Fibroblast of villous mesenchyme (primary cell): Measurements from ENCODE around the gene FAM163B. TPM values are rescaled to one million over a fixed set of nuclear protein-coding genes. Genes with fewer than 3 reads are reported as not detected.

ENCODE experiments used
- DNase-seq: peaks from one replicate; pipeline ENCODE4 v3.0.0-alpha.2; 2010; ENCODE audit warnings: low read depth
- H3K4me3 ChIP-seq: 2 replicates; pipeline ENCODE4 v1.5.1; 2011; ENCODE audit warnings: low read depth, mild to moderate bottlenecking, low read length
- CTCF ChIP-seq: IDR thresholded peaks from 2 replicates; pipeline ENCODE4 v1.5.1; 2012; ENCODE audit warnings: low read depth, mild to moderate bottlenecking, low read length; ENCODE audit not compliant: insufficient read depth
- total RNA-seq: library from RNA; depleted of rRNA; stranded (reverse); fragments of >200 nt; gene quantifications from 2 replicates; pipeline ENCODE4 v1.2.3, GENCODE V29; 2012

FAM163B gene
- total RNA-seq, 1 donor: not detected

GRCh38 chr9:133650026-133650425, 40.8 kb upstream of the FAM163B start:
- TF ChIP-seq CTCF: no peak
- DNase-seq: no peak

GRCh38 chr9:133649194-133649593, 40.0 kb upstream of the FAM163B start:
- DNase-seq: no peak
- no peak for TF ChIP-seq CTCF
- H3K4me3 ChIP-seq: no peak overlapping the region

More at GRCh38 chr9:133650026-133650425, 40.8 kb upstream of the FAM163B start:
- H3K4me3 ChIP-seq: no peak overlapping the region

- TF ChIP-seq CTCF: no peak
- DNase-seq: no peak
- H3K4me3 ChIP-seq: no peak overlapping the region
Measured at GRCh38 chr9:133647765-133648469, 38.7 kb upstream of the FAM163B start.

- no peak overlapping the region for H3K4me3 ChIP-seq
- no peak for TF ChIP-seq CTCF
- DNase-seq: no peak
Measured at GRCh38 chr9:133647148-133647547, 38.0 kb upstream of the FAM163B start.

GRCh38 chr9:133645021-133645765, 36.0 kb upstream of the FAM163B start:
- TF ChIP-seq CTCF: no peak
- no peak overlapping the region for H3K4me3 ChIP-seq
- DNase-seq: no peak

GRCh38 chr9:133643978-133644760, 35.0 kb upstream of the FAM163B start:
- TF ChIP-seq CTCF: no peak
- DNase-seq: no peak
- H3K4me3 ChIP-seq: no peak overlapping the region
